OCI-LY3 (cell line): Measurements from ENCODE around the gene RBM23.

ENCODE experiments used
- EZH2phosphoT487 ChIP-seq: fragments of 200-600 bp; shearing (Covaris generic); IDR thresholded peaks from 2 replicates; pipeline ENCODE4 v1.6.1; 2018; ENCODE audit warnings: antibody characterized with exemption, mixed run types, low read depth
- TF ChIP-seq, protein P1 (sequence below): fragments of 200-600, 300-600 bp; sonication (generic); IDR thresholded peaks from 2 replicates; pipeline ENCODE4 v1.5.1; 2014; ENCODE audit warnings: antibody characterized with exemption, low read length, low read depth

DNA sequence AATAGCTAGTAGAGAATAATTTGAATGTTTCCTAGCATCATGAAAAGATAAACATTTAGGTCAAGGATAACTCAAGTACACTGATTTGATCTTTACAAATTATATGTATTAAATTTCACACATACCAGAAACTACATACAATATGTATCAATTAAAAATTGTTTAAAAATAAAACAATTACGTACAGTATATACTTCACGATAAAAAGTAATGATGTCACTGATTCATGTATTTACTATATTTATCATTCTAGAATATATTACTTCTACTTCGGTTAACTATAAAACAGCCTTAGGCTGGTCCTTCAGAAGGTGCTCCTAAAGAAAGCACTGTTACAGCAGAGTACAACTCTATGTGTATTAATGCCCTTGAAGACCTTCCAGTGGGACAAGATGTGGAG is 11.5 kb downstream of the RBM23 start:
- TF ChIP-seq, protein P1, sequence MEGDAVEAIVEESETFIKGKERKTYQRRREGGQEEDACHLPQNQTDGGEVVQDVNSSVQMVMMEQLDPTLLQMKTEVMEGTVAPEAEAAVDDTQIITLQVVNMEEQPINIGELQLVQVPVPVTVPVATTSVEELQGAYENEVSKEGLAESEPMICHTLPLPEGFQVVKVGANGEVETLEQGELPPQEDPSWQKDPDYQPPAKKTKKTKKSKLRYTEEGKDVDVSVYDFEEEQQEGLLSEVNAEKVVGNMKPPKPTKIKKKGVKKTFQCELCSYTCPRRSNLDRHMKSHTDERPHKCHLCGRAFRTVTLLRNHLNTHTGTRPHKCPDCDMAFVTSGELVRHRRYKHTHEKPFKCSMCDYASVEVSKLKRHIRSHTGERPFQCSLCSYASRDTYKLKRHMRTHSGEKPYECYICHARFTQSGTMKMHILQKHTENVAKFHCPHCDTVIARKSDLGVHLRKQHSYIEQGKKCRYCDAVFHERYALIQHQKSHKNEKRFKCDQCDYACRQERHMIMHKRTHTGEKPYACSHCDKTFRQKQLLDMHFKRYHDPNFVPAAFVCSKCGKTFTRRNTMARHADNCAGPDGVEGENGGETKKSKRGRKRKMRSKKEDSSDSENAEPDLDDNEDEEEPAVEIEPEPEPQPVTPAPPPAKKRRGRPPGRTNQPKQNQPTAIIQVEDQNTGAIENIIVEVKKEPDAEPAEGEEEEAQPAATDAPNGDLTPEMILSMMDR = no peak
- no peak for TF ChIP-seq EZH2phosphoT487
